H1 (cell line): ENCODE measurements around the gene DNAJC27. TPM values are rescaled to one million over a fixed set of nuclear protein-coding genes. Genes with fewer than 3 reads are reported as not detected.

Experiments used
- CTCF ChIA-PET: fragments of 300-600 bp; sonication (Branson Sonifier 250); formaldehyde crosslinking; loops from one replicate; lab custom pipeline; 2021; ENCODE audit not compliant: partially characterized antibody; lab: Charles Lee
- POLR2A ChIA-PET: fragments of 300-600 bp; sonication (Branson Sonifier 250); formaldehyde crosslinking; loops from one replicate; lab custom pipeline; 2021; ENCODE audit warnings: inconsistent platforms; ENCODE audit not compliant: partially characterized antibody; lab: Charles Lee
- DNase-seq, 2 experiments: peaks; one replicate each; pipeline versions ENCODE4 v3.0.0 to v3.0.0-alpha.2; 2010 to 2022; ENCODE audit warnings: low spot score in 2 of 2, low read depth in 1 of 2, mixed read lengths in 1 of 2
- FAIRE-seq: peaks from 2 replicates; lab custom pipeline; 2011; peaks lifted over from hg19 to GRCh38; lab: Jason Lieb, UNC
- H2AFZ ChIP-seq: 2 replicates; pipeline ENCODE4 v1.8.1; 2012; ENCODE audit warnings: low read length, inconsistent platforms
- H2AK5ac ChIP-seq: 2 replicates; pipeline ENCODE4 v1.6.1; 2013; ENCODE audit warnings: low read depth, low read length
- H2BK120ac ChIP-seq: replicated peaks from 2 replicates; pipeline ENCODE3; 2013; ENCODE audit warnings: low read depth, low read length, inconsistent platforms
- H2BK12ac ChIP-seq: 2 replicates; pipeline ENCODE4 v1.6.1; 2013; ENCODE audit warnings: low read depth, low read length
- H2BK15ac ChIP-seq: 2 replicates; pipeline ENCODE4 v1.6.1; 2013; ENCODE audit warnings: low read length
- H2BK20ac ChIP-seq: 2 replicates; pipeline ENCODE4 v1.6.1; 2013; ENCODE audit warnings: low read length
- H2BK5ac ChIP-seq: 2 replicates; pipeline ENCODE4 v1.6.1; 2013; ENCODE audit warnings: low read depth, low read length
- H3K14ac ChIP-seq: 2 replicates; pipeline ENCODE4 v1.6.1; 2013; ENCODE audit warnings: inconsistent platforms; ENCODE audit not compliant: insufficient read length
- H3K18ac ChIP-seq: 2 replicates; pipeline ENCODE4 v1.6.1; 2013; ENCODE audit warnings: low read length; ENCODE audit errors: extremely low read depth
- H3K23ac ChIP-seq: 2 replicates; pipeline ENCODE4 v1.6.1; 2013; ENCODE audit warnings: inconsistent platforms; ENCODE audit not compliant: insufficient read length
- H3K23me2 ChIP-seq: 2 replicates; pipeline ENCODE4 v1.6.1; 2013; ENCODE audit warnings: low read depth, low read length
- H3K27ac ChIP-seq: 2 replicates; pipeline ENCODE4 v1.6.1; 2011; ENCODE audit warnings: low read depth, low read length, inconsistent platforms
- H3K27me3 ChIP-seq, 4 experiments: replicated peaks in 1 of 4; 1 replicate in 1 of 4; 2 replicates in 3 of 4; pipeline versions ENCODE4 v1.6.1 to v1.8.1; 2011 to 2013; ENCODE audit warnings: low read length in 3 of 4, mild to moderate bottlenecking in 3 of 4, inconsistent platforms in 2 of 4, mixed read lengths in 2 of 4, moderate library complexity in 1 of 4; ENCODE audit not compliant: control insufficient read depth in 3 of 4, insufficient read depth in 3 of 4; ENCODE audit errors: extremely low read depth in 1 of 4
- H3K36me3 ChIP-seq, 4 experiments: 2 replicates each; pipeline versions ENCODE4 v1.6.1 to v1.8.1; 2011 to 2013; ENCODE audit warnings: mild to moderate bottlenecking in 4 of 4, low read length in 3 of 4, moderate library complexity in 2 of 4, control low read depth in 1 of 4, inconsistent platforms in 1 of 4; ENCODE audit not compliant: insufficient read depth in 4 of 4, control insufficient read depth in 2 of 4
- H3K4ac ChIP-seq: replicated peaks from 2 replicates; pipeline ENCODE3; 2013; ENCODE audit warnings: low read length, low read depth, mixed read lengths, inconsistent platforms; ENCODE audit not compliant: insufficient read length
- H3K4me1 ChIP-seq, 4 experiments: replicated peaks in 1 of 4; 1 replicate in 1 of 4; 2 replicates in 3 of 4; pipeline versions ENCODE4 v1.6.1 to v1.8.1; 2011 to 2013; ENCODE audit warnings: low read length in 3 of 4, inconsistent platforms in 2 of 4, mixed read lengths in 1 of 4; ENCODE audit not compliant: insufficient read depth in 4 of 4, control insufficient read depth in 3 of 4
- H3K4me2 ChIP-seq, 2 experiments: 2 replicates each; pipeline versions ENCODE4 v1.6.1 to v1.8.1; 2011 to 2013; ENCODE audit warnings: low read depth in 2 of 2, low read length in 2 of 2, control low read depth in 1 of 2, inconsistent platforms in 1 of 2, mild to moderate bottlenecking in 1 of 2; ENCODE audit not compliant: insufficient read depth in 1 of 2
- H3K4me3 ChIP-seq, 4 experiments: fragments of 200-600, 300-600 bp in 1 of 4; sonication (generic), shearing (Covaris generic), sonication (Bioruptor Twin) in 1 of 4; 2 replicates each; pipeline versions ENCODE4 v1.5.1 to v1.8.1; 2011 to 2016; ENCODE audit warnings: low read length in 4 of 4, low read depth in 3 of 4, control low read depth in 2 of 4, inconsistent platforms in 2 of 4, mild to moderate bottlenecking in 2 of 4, mixed read lengths in 1 of 4, moderate library complexity in 1 of 4; ENCODE audit not compliant: insufficient read depth in 2 of 4; ENCODE audit errors: extremely low read depth in 1 of 4
- H3K56ac ChIP-seq: replicated peaks from 2 replicates; pipeline ENCODE3; 2013; ENCODE audit warnings: low read depth, mild to moderate bottlenecking, mixed read lengths, low read length, inconsistent platforms; ENCODE audit not compliant: insufficient read length
- H3K79me1 ChIP-seq: 2 replicates; pipeline ENCODE4 v1.6.1; 2013; ENCODE audit warnings: low read depth, low read length, control low read depth
- H3K79me2 ChIP-seq, 2 experiments: 2 replicates each; pipeline versions ENCODE4 v1.6.1 to v1.8.1; 2012 to 2013; ENCODE audit warnings: low read length in 2 of 2, mild to moderate bottlenecking in 2 of 2, inconsistent platforms in 1 of 2; ENCODE audit not compliant: insufficient read depth in 2 of 2, control insufficient read depth in 1 of 2
- H3K9ac ChIP-seq, 4 experiments: replicated peaks in 1 of 4; 1 replicate in 1 of 4; 2 replicates in 3 of 4; pipeline versions ENCODE4 v1.6.1 to v1.8.1; 2011 to 2013; ENCODE audit warnings: low read depth in 3 of 4, low read length in 3 of 4, control low read depth in 2 of 4, mild to moderate bottlenecking in 2 of 4, moderate library complexity in 2 of 4, inconsistent platforms in 1 of 4; ENCODE audit errors: extremely low read depth in 1 of 4
- H3K9me3 ChIP-seq, 2 experiments: 2 replicates each; pipeline versions ENCODE4 v1.6.1 to v1.8.1; 2012 to 2013; ENCODE audit warnings: mild to moderate bottlenecking in 2 of 2, moderate library complexity in 2 of 2, control low read depth in 1 of 2, inconsistent platforms in 1 of 2, low read depth in 1 of 2, low read length in 1 of 2, mixed read lengths in 1 of 2; ENCODE audit not compliant: insufficient read depth in 2 of 2
- H4K20me1 ChIP-seq, 2 experiments: replicated peaks in 1 of 2; 2 replicates each; pipeline versions ENCODE3 to v1.8.1; 2011 to 2013; ENCODE audit warnings: inconsistent platforms in 2 of 2, low read length in 2 of 2, mild to moderate bottlenecking in 1 of 2; ENCODE audit not compliant: insufficient read depth in 2 of 2, control insufficient read depth in 1 of 2
- H4K5ac ChIP-seq: 2 replicates; pipeline ENCODE4 v1.6.1; 2013; ENCODE audit warnings: low read length, low read depth, mixed read lengths, inconsistent platforms; ENCODE audit not compliant: insufficient read length
- H4K8ac ChIP-seq: 2 replicates; pipeline ENCODE4 v1.8.0; 2013; ENCODE audit warnings: mild to moderate bottlenecking, moderate library complexity, low read length, inconsistent platforms; ENCODE audit not compliant: insufficient read depth; ENCODE audit errors: extremely low read depth
- H4K91ac ChIP-seq: replicated peaks from 2 replicates; pipeline ENCODE3; 2013; ENCODE audit warnings: low read length, mixed read lengths, inconsistent platforms; ENCODE audit not compliant: insufficient read length
- BCL11A ChIP-seq, 2 experiments: IDR thresholded peaks; one replicate each; pipeline ENCODE4 v1.6.1; 2011; ENCODE audit warnings: low read depth in 2 of 2, low read length in 2 of 2, mild to moderate bottlenecking in 2 of 2
- EZH2 ChIP-seq: fragments of 200-600 bp; sonication (generic); IDR thresholded peaks from 2 replicates; pipeline ENCODE4 v1.7.1; 2012; ENCODE audit warnings: low read depth, mild to moderate bottlenecking, moderate library complexity, low read length, inconsistent platforms; ENCODE audit not compliant: severe bottlenecking
- FOSL1 ChIP-seq: IDR thresholded peaks from 2 replicates; pipeline ENCODE4 v1.6.1; 2011; ENCODE audit warnings: mild to moderate bottlenecking, low read depth, low read length, moderate library complexity; ENCODE audit not compliant: insufficient read depth
- GABPA ChIP-seq: IDR thresholded peaks from 2 replicates; pipeline ENCODE4 v1.6.1; 2011; ENCODE audit warnings: mild to moderate bottlenecking, low read length, moderate library complexity, borderline replicate concordance; ENCODE audit not compliant: insufficient read depth
- JUND ChIP-seq: IDR thresholded peaks from 2 replicates; pipeline ENCODE4 v1.6.1; 2011; ENCODE audit warnings: mild to moderate bottlenecking, improper control_type of control experiment, low read length
- MAFK ChIP-seq: IDR thresholded peaks from 2 replicates; pipeline ENCODE4 v1.6.1; 2012; ENCODE audit warnings: low read depth, mild to moderate bottlenecking, improper control_type of control experiment, low read length
- MAX ChIP-seq: IDR thresholded peaks from 2 replicates; pipeline ENCODE4 v1.6.1; 2012; ENCODE audit warnings: inconsistent platforms
- NANOG ChIP-seq: IDR thresholded peaks from 2 replicates; pipeline ENCODE4 v1.6.1; 2011; ENCODE audit warnings: low read length, low read depth, mild to moderate bottlenecking, inconsistent platforms; ENCODE audit not compliant: insufficient read depth, poor library complexity, severe bottlenecking
- PHF8 ChIP-seq: fragments of 200-600 bp; sonication (generic); conservative IDR thresholded peaks from 2 replicates; pipeline ENCODE4 v1.7.1; 2012; ENCODE audit warnings: low read depth, mild to moderate bottlenecking, inconsistent platforms, low read length, moderate library complexity
- SIRT6 ChIP-seq: IDR thresholded peaks from one replicate; pipeline ENCODE4 v1.7.1; 2012; ENCODE audit warnings: low read length, inconsistent platforms
- TBP ChIP-seq: IDR thresholded peaks from 2 replicates; pipeline ENCODE4 v1.6.1; 2011; ENCODE audit warnings: low read depth, low read length, improper control_type of control experiment
- WGBS, 2 experiments: shearing (Covaris generic) in 1 of 2; methylation state at CpG; one replicate each; pipeline versions ENCODE4 v1.1.6 to v1.1.7; 2013 to 2015; ENCODE audit warnings: low lambda C conversion rate in 2 of 2, mixed read lengths in 2 of 2, inconsistent platforms in 1 of 2, low coverage in 1 of 2, missing lambda C conversion rate in 1 of 2; ENCODE audit not compliant: insufficient replicate concordance in 2 of 2, insufficient coverage in 1 of 2, insufficient read length in 1 of 2; ENCODE audit errors: extremely low coverage in 1 of 2, missing lambda C conversion rate in 1 of 2; 5-methylcytosine and 5-hydroxymethylcytosine counted together
- polyA plus RNA-seq, 7 experiments: library from polyadenylated mRNA; depleted of rRNA in 3 of 7; stranded (reverse) in 5 of 7; unstranded in 2 of 7; fragments of >200 nt in 5 of 7; fragments of 200-250 nt in 2 of 7; gene quantifications; 1 replicate in 5 of 7; 2 replicates in 1 of 7; 4 replicates in 1 of 7; pipeline versions ENCODE4 v1.2.1 to v1.2.3, GENCODE V29; 2011 to 2013; ENCODE audit warnings: missing spikeins in 2 of 7, mixed read lengths in 2 of 7
- total RNA-seq: library from RNA; stranded (reverse); fragmentation: NEBNext Ultra II Directional; extraction: Animal tissue kit (Norgen Biotek cat#: 25700); gene quantifications from 2 replicates; pipeline ENCODE4 v1.2.1, GENCODE V29; 2021
- TF ChIP-seq, protein P1 (sequence below): IDR thresholded peaks from 2 replicates; pipeline ENCODE4 v1.6.1; 2012; ENCODE audit warnings: low read length, inconsistent platforms

Gene DNAJC27
- total and polyA plus RNA-seq, 2 of the 8 experiments (the other 6 are each of a cell fraction or from before 2014, with no cell fraction given): 1.4 to 4.5 TPM

DNA sequence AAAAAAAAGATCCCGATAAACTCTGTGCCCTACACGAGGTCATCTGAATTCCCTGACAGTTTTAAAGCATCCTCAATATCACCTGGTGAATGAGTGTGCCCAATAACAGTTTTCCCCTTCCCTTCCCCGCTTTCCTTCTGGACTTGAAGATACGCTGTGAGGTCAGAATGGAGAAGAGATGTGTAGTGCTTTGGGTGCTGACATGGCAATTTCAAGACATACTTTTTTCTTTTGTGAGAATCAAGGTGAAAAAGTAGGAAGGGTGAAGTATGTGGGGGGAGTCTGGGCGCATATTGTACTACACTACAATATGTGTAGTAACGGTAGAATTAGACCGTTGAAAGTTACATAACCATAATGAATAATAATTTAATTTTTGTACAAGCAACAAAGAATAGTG, 21.7 kb downstream of the DNAJC27 start:
- H4K5ac ChIP-seq: no peak overlapping the region
- no peak overlapping the region for H3K4ac ChIP-seq
- no peaks in the 10 kb centered on the region for H3K79me1 ChIP-seq
- peaks cover 0 to 21% (median 9%) of the 10 kb centered on the region in 4 experiments; a peak in 6 of 8 replicates for H3K36me3 ChIP-seq
- no peak overlapping the region for H2BK15ac ChIP-seq
- H3K4me1 ChIP-seq: no peaks in the 10 kb centered on the region
- H2AFZ ChIP-seq: no peak overlapping the region
- POLR2A ChIA-PET: interaction anchor here (1.3 kb wide), 1 partner anchor 8 kb away, joined by 3 read pairs; no protein-coding TSS in a partner anchor
- no peak overlapping the region for H3K14ac ChIP-seq
- no peak overlapping the region for H2BK120ac ChIP-seq
- H3K4me3 ChIP-seq: no peak overlapping the region
- no peaks in the 10 kb centered on the region for H3K23me2 ChIP-seq
- H2BK12ac ChIP-seq: no peak overlapping the region
- H2AK5ac ChIP-seq: no peak overlapping the region
- WGBS, 2 experiments: 96% methylated on average over 7 of the region's 7 CpGs; no CpG with 5 or more reads in 1 of the 2 experiments
- CTCF ChIA-PET: no interaction called here
- no peak overlapping the region for H3K18ac ChIP-seq
- H4K91ac ChIP-seq: no peak overlapping the region
- H3K23ac ChIP-seq: no peak overlapping the region
- H3K4me2 ChIP-seq: no peak overlapping the region
- no peaks in the 10 kb centered on the region for H3K79me2 ChIP-seq
- no peak overlapping the region for H3K27ac ChIP-seq
- H2BK20ac ChIP-seq: no peak overlapping the region
- H2BK5ac ChIP-seq: no peak overlapping the region
- no peaks in the 10 kb centered on the region for H3K9me3 ChIP-seq
- no peaks in the 10 kb centered on the region for H4K20me1 ChIP-seq
- FAIRE-seq (no peak), DNase-seq (no peak)
- H3K27me3 ChIP-seq: no peaks in the 10 kb centered on the region
- no peak overlapping the region for H4K8ac ChIP-seq
- H3K9ac ChIP-seq: no peak overlapping the region
- H3K56ac ChIP-seq: no peak overlapping the region
- TF ChIP-seq JUND: no peak
- no peak for TF ChIP-seq MAX
- TF ChIP-seq EZH2: no peak
- no peak for TF ChIP-seq MAFK
- TF ChIP-seq, protein P1, sequence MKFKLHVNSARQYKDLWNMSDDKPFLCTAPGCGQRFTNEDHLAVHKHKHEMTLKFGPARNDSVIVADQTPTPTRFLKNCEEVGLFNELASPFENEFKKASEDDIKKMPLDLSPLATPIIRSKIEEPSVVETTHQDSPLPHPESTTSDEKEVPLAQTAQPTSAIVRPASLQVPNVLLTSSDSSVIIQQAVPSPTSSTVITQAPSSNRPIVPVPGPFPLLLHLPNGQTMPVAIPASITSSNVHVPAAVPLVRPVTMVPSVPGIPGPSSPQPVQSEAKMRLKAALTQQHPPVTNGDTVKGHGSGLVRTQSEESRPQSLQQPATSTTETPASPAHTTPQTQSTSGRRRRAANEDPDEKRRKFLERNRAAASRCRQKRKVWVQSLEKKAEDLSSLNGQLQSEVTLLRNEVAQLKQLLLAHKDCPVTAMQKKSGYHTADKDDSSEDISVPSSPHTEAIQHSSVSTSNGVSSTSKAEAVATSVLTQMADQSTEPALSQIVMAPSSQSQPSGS: no peak
- TF ChIP-seq PHF8: no peak
- no peak for TF ChIP-seq NANOG
- no peak for TF ChIP-seq GABPA
- no peak for TF ChIP-seq BCL11A (IDR thresholded peaks at IDR 0.05; ENCODE audit: low read depth in 2 of 2, low read length in 2 of 2)
- TF ChIP-seq TBP: no peak
- no peak for TF ChIP-seq FOSL1
- TF ChIP-seq SIRT6: no peak
